ENCODE data around the gene TAC4. TPM values are rescaled to one million over a fixed set of nuclear protein-coding genes. Genes with fewer than 3 reads are reported as not detected.

Gene TAC4
- total RNA-seq, 4 donors from 2014 or later, result not detected

- Histone ChIP-seq H3K27ac (no peak overlapping the region), H3K4me3 (no peak overlapping the region), H3K9me3 (no peaks in the 10 kb centered on the region), H3K4me1 (no peaks in the 10 kb centered on the region), H3K27me3 (peaks cover 0 to 27% of the 10 kb centered on the region in 2 donors), H3K36me3 (no peaks in the 10 kb centered on the region)
- whole genome bisulfite sequencing, 2 donors, result 63 to 79% methylated on average over 3 of the region's 3 CpGs
- DNase-seq (ENCODE audit: low spot score in 2 of 2), result no peak
- TF ChIP-seq EP300 (IDR thresholded peaks at IDR 0.05), result no peak
- no peak for TF ChIP-seq POLR2A (IDR thresholded peaks at IDR 0.05)
- TF ChIP-seq CTCF (IDR thresholded peaks at IDR 0.05), result no peak
Measured at GRCh38 chr17:49873926-49874325, 26.1 kb upstream of the TAC4 start.

- DNase-seq (ENCODE audit: low spot score in 2 of 2), result no peak
- 70 to 73% methylated on average over 6 of the region's 6 CpGs for WGBS, 2 donors
- Histone ChIP-seq H3K4me3 (no peak overlapping the region), H3K4me1 (no peaks in the 10 kb centered on the region), H3K36me3 (no peaks in the 10 kb centered on the region), H3K27ac (no peak overlapping the region), H3K27me3 (peaks cover 0 to 27% of the 10 kb centered on the region in 2 donors), H3K9me3 (no peaks in the 10 kb centered on the region)
- TF ChIP-seq CTCF (IDR thresholded peaks at IDR 0.05) (no peak), EP300 (IDR thresholded peaks at IDR 0.05) (no peak), POLR2A (IDR thresholded peaks at IDR 0.05) (no peak)
Measured at GRCh38 chr17:49873466-49873865, 25.6 kb upstream of the TAC4 start.

- peaks cover 0 to 24% of the 10 kb centered on the region in 2 donors for H3K27me3 ChIP-seq
- no peak overlapping the region for H3K27ac ChIP-seq
- no peaks in the 10 kb centered on the region for H3K4me1 ChIP-seq
- no peak overlapping the region for H3K4me3 ChIP-seq
- no peak for TF ChIP-seq EP300 (IDR thresholded peaks at IDR 0.05)
- no peak for TF ChIP-seq POLR2A (IDR thresholded peaks at IDR 0.05)
- TF ChIP-seq CTCF (IDR thresholded peaks at IDR 0.05), result no peak
- WGBS, 2 donors, result 59 to 76% methylated on average over 6 of the region's 6 CpGs
- no peaks in the 10 kb centered on the region for H3K9me3 ChIP-seq
- H3K36me3 ChIP-seq, result no peaks in the 10 kb centered on the region
- no peak for DNase-seq (ENCODE audit: low spot score in 2 of 2)
Measured at GRCh38 chr17:49872754-49873377, 25.0 kb upstream of the TAC4 start.

GRCh38 chr17:49871211-49871610, 23.3 kb upstream of the TAC4 start:
- WGBS, 2 donors, result 88 to 89% methylated on average over 7 of the region's 7 CpGs
- Histone ChIP-seq H3K36me3 (no peaks in the 10 kb centered on the region), H3K4me3 (no peak overlapping the region), H3K27ac (no peak overlapping the region), H3K9me3 (no peaks in the 10 kb centered on the region), H3K27me3 (peaks cover 0 to 15% of the 10 kb centered on the region in 2 donors), H3K4me1 (no peaks in the 10 kb centered on the region)
- DNase-seq (ENCODE audit: low spot score in 2 of 2), result no peak
- TF ChIP-seq CTCF (IDR thresholded peaks at IDR 0.05) (no peak), POLR2A (IDR thresholded peaks at IDR 0.05) (no peak), EP300 (IDR thresholded peaks at IDR 0.05) (no peak)

- Histone ChIP-seq H3K9me3 (no peaks in the 10 kb centered on the region), H3K27ac (no peak overlapping the region), H3K4me3 (no peak overlapping the region), H3K4me1 (peaks cover 0 to 2% (median 0%) of the 10 kb centered on the region in 4 donors), H3K27me3 (peaks cover 0 to 14% of the 10 kb centered on the region in 2 donors), H3K36me3 (no peaks in the 10 kb centered on the region)
- 88 to 89% methylated on average over 11 of the region's 11 CpGs for WGBS, 2 donors
- TF ChIP-seq EP300 (IDR thresholded peaks at IDR 0.05) (no peak), POLR2A (IDR thresholded peaks at IDR 0.05) (no peak), CTCF (IDR thresholded peaks at IDR 0.05) (no peak)
- no peak for DNase-seq (ENCODE audit: low spot score in 2 of 2)
Measured at GRCh38 chr17:49870298-49870697, 22.4 kb upstream of the TAC4 start.

Data from tibial nerve (tissue), 4 donors.